Measurements from ENCODE around the gene UNCX.

Gene UNCX

DNA sequence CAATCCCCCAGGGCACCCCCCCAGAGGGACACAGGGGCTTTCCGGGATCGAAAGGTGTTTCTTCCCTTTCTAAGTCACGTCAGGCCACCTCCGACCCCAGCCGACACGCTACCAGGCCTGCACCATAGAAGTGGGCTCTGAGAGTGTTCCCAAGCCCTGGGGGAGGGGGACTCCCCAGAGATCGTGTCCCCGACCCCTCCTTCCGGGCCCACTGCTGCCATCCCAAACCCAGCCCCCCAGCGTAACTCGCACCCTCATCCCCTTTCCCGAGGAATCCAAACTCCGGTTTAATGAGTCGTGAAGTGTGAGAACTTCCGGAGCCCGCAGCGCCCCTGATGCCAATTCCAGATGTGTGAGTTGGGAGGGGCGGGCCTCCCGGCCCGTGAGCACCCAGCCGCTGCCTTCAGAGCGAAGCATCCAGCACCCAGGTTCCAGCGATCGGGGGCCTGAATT lies 11.3 kb downstream of the UNCX start:
- DNase-seq (ENCODE audit: low read depth, low spot score) = no peak

DNA sequence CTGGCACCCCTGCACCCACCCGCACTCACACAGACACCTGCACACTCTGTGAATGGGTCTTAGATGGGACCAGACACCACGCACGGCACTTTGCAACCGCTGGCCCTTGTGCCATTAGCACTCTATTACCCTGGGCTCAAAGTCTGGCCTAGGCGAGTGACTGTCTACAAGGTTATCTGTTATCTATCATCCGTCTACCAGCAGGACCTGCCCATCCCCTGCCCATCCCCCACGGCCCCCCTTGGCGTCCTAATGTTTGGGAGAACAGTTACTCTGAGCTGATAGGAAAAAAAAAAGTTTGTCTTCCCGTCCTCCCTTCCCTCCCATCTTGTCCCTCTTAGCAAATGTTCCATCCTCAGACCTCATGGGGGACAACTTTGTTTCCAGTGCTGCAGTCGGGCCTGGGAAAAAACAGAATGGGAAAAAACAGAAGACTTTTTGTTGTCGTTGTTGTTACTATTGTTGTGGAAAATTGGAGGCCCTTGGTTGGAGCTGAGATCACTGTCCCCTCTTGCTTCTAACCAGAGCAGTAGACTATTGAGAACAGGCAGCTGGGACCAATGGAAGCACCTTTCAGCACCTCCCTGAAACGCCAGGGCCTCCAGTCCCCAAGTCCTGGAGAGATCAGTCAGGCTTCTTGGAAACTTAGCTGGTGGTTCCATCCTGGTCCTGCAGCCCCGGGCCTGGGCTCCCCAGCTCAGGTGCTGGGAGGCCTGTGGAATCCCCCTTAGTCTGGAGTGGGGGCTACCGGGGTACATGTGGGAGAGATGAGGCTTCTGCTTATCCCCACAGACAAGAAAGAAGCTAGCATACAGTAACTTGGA lies 12.2 kb downstream of the UNCX start:
- DNase-seq (ENCODE audit: low read depth, low spot score) = no peak

DNA sequence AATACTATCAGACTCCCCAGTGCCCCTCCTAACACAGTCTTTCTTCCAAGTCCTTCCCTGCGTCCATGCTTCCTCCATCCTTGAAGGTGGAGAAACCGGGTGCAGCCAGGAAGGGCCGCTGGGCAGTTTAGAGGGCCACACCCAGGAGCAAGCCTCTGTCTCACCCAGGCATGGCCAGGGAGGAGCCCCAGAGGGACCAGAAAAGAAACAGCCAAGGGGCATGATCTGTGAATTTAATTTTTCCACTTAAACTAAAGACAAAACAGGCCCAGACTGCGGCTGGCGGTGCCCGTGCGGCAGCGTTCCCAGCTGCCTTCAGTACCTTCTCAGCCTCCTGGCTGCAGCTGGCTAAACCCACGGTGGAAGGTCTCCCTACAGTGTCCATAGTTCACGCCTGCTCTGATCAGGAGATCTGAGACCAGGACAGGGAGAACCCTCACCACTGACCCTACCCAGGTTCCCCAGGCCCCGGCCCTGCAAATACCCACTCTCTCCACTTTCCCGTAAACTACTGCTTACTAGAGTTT lies 12.9 kb downstream of the UNCX start:
- DNase-seq (ENCODE audit: low read depth, low spot score) = no peak

DNA sequence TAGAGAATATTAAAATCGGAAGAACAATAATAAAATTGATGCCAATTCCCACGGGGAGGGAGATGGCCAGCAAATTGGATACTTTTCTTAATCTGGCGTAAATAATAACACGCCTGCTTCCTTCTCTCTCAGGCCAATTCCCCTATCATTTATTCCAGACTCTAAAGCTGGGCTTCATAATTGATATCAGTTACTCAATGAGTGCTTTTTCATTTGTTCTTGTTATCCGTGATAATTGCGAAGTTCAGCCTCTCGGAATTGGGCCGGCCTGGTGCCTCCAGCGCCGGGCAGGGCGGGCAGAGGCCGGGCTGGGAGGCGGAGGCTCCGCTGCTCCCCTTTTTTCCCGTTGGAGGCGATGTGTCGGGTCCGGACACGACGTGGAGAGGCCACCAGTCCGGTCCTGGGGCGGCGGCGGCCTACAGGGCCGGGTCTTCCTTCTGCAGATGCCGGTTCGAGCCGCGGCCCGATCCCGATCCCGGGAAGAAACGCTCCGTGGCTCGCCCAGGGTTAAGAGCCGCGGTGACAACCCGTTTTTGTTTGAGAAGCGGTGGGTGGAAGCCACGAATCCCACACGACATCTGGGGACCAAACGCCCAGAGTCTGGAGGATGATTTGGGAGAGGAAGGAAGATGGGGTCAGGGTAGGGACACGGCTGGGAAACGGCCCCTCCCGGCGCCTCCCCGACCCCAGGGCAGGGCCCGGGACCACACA lies 13.6 kb downstream of the UNCX start:
- no peak for DNase-seq (ENCODE audit: low read depth, low spot score)

DNA sequence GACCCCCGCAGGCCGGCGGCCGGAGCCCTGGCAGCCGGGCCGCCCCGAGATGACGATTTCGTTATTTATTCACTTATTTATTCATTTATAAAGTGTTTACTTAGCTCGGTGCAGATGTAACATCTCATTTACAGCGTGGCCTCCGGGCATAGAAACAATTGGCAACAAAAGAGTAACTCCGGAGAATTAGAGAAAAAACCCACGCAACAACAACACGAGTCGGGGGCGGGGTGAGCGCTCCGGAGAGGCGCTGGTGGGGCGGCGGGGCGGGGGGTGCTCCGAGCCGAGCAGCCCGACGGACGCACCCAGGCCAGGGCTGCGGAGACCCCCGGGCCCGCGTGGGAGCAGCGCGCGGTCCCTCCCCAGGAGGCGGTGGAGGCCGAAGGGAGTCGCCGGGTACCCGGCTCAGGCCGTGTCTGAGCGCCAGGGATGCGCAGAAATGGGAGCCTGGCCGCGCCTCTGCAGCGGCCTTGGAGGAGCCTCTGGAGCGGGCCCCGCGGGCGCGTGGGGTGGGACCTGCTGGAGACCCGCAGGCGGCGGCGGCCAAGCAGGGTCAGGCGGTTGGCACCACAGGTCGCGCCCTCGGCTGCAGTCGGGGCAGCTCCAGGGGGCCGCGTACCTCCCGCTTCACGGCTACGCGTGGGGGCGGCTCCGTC lies 14.3 kb downstream of the UNCX start:
- DNase-seq (ENCODE audit: low read depth, low spot score) = no peak

DNA sequence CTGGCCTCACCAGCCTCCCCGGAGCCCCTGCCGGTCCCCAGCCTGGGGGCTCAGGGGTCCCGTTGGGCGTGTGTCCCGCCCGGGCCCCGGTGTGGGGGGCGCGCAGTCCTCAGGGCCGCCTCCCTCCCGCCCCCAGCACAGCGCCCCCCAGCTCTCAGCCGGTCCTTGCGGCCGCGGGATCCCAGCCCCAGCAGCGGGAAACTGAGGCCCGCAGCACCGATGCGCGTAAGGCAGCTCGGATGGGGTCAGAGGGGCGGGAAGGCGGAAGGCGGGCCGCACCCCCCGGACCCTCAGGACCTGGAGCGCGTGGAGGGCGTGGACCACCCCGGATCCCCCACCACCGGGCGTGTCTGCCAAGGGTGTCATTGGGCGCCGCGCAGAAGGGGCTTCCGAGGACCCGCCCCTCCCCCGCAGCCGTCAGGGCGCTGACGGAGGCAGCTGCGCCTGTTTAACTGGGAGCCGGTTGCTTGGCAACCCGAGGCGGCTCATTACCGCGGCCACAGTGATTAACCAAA lies 14.9 kb downstream of the UNCX start:
- DNase-seq (ENCODE audit: low read depth, low spot score) = no peak

DNA sequence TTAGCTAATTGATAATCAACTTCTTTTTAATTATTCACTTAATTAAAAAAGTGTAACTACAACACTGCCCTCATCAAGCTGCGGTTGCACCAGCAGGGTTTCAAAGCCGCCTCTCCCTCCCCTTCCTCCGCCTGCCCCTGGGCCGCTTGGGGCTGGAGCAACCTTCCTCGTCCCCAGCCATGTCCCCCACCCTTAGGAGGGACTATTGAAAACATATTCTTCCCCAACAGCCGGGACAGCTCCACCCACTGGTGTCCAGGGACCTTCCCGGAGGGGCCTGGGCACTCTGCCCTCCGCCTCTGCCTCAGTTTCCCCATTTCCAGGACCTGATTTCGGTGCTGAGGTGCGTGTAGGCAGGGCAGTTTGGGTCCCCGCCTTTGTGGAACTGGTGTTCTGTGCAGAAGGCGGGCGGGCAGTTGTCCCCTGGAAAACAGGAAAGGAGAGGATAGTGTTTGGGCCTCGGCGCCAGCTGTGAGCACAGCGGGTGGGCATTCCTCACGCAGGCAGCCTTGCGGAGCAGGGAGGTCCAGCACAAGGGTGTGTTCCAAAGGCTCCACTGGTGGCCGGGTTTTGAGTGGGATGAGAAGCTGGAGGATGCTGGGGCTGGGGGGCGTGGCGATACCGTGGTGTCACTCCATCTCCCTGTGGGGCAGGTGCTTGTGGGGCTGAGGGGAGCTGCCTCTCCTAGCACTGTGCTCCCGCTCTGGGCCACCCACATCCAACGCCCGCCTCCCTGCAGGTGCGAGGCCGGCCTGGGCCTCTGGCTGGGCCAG lies 15.7 kb downstream of the UNCX start:
- DNase-seq (ENCODE audit: low read depth, low spot score) = no peak

DNA sequence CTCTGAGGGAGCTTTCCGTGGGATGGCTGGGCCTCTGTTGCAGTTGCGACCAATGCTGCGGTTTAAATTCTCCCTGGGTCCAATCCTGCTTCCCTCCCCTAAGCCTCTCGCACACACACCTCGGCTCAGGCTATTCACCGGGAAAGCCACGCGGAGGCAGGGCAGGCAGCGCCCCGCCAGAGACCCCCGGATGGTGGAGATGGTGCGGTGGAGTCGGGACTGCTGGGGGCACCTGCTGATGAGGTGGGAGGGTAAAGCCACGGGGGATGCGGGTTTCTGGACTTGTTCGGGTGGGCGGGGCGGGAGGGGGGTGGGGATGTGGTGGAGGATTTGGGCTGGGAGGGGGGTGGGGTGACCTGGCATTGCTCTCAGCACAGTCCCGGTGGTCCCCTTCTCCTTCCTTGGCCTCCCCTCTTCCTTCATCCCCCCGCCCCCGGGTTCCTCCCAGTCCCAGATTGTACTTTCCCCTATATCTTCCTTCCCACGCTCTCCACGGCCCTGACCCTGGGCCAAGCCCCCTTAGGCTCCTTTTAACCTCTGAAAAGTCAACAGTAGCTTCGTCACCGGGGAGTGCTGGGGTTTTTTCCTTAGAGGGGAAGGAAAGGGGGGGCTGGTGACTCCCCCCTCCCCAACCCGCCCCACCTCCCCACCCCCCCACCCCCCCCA lies 16.4 kb downstream of the UNCX start:
- DNase-seq (ENCODE audit: low read depth, low spot score) = no peak

DNA sequence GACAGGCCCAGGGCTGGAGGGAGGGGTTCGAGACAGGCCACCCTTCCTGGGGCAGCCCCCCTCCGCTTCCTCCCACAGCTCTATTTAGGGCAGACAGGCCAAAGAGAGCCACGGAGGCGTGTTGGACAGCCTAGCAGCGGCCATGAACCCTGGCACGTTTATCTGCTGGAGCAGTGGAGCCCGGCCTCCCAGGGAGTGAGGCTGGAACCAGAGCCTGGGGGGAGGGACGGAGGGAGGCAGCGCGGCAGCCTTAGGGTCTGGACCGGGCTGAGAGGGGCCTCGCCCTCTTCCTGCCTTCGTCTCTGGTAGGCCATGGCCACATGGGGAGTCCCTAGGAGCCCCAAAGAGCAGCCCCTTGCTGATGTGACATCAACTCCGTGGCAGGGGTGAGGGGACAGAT lies 17.1 kb downstream of the UNCX start:
- no peak for DNase-seq (ENCODE audit: low read depth, low spot score)

DNA sequence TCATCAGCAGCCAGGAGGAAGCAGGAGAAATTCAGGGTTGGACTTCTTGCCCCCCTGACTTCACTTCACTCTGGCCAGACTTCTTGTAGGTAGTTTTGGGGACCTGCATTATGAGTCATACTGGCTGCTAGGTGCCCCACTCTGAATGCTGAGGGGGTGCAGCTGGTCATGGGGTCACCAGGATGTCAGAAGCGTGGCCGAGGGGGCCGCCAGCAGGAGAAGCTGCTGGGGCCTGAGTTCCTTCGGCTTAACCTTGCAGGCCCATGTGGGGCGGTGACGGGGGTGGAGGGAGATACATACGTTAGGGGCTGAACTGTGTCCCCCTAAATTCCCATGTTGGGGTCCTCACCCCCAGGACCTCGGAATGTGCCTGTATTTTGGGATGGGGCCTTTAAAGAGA lies 18.2 kb downstream of the UNCX start:
- no peak for DNase-seq (ENCODE audit: low read depth, low spot score)

DNA sequence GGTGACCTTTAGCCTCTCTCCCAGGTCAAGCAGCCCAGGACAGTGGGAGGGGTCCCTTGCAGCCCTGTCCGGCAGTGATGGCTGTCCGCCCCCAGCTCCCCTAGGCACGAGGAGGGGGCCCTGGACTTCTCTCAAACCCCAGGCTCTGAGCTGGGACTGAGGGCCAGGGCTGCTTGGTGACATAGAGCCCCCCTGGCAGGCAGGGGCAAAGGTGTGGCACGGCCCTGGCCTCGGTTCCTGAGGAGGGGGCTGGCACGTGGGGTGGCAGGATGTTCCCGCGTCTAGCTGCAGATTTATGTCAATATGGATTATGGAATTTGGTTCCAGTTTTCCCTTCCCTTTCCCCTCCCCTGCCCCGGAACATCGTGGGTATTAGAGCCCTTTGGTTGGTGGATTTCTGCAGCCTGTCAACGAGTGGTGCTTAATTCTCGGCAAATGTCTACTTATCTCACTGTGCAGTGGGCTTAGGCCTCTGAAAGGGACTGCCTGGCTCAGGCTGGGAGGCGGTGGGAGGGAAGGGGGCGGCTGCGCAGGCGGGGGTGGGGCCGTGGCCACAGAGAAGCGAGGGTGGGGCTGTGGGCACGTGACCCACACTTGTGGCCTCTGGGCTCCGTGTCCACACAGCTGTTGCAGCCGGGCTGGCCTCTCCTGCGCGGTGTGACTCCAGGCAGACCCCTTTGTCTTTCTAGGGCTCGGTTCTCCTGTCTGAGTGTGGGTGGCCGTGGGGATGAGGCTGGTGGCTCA lies 19.3 kb downstream of the UNCX start:
- no peak for DNase-seq (ENCODE audit: low read depth, low spot score)

DNA sequence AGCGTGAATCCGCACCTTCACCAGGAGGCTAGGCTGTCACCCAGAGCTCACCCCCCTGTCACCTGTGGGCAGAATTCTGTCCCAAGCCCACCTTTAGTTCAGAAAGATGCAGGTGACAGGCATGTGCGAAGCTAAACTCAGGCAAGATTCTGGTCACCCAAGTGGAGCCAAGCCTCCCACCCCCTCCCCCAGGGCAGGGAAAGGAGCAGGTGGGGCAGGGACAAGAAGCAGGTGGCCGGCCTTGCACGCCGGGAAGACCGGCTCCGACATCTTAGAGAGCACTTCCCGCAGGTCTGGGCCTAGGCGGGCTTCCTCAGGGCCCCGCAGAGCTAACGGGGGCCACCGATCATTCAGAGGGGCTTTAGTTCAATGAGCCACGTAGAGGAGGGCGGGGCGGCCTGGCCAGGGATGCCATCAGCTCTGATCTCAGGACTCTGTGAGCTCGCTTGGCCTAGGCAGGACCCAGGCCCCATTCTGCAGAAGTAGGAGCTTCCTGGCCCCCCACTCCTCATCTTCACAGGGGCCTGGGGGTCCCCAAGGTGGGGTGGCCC lies 19.9 kb downstream of the UNCX start:
- no peak for DNase-seq (ENCODE audit: low read depth, low spot score)

DNA sequence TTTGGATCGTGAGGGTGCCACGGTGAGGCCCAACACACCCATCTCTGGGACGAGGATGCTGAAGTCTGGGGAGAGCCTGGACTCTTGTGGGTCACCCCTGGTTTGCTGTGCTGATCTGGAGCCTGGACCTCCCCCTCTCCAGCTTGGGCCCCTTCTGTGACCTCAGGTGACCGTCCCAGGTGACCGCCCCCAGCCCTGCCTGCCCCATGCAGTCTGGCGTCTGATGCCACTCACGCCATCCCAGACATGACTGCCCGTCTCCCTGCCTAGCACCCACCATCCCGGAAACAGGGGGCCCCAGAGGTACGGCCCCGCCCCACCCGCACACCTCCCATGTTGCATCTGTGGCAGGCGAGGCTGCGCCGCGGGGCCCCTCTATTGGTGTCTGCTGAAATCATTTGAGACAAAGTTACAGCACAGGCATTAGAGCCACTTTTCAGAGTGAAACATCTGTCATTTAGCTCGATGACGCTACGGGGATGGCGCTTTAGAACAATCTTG lies 21.1 kb downstream of the UNCX start:
- no peak for DNase-seq (ENCODE audit: low read depth, low spot score)

DNA sequence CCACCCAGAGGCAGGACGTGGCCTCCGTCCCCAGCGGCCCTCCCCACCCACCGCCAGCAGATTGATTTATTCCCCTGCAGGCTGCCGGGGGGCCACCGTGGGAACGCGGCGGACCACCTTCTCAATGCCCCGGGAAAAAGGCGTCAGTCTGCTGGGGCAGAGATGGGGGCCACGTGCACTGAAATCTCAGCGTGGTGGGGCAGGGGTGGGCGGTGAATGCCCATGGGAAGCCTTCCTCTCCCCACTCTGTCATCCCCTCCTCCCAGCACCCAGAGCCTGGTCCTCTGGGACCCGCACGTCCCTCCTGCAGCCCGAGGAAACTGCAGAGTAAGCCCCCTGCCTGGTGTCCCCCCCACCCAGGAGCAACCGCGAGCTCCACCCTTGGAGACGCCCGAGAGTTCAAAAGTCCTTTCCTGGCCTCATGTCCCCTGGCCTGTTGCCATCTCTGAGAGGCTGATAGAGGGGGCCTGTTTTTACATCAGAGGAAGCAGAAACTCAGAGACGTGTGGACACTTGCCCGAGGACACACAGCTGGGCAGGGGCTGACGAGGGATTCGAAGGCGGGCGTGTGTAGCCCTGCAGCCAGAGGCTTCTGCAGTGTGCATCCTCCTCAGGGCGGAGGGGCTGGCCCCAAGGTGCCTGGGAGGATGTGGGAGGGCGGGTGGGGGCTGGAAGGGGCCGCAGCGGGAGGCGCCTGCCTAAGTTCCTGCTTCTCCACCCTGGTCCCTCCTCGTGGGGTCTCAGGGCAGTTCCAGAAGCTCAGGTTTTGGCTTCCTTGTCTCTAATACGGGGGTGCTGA lies 21.8 kb downstream of the UNCX start:
- no peak for DNase-seq (ENCODE audit: low read depth, low spot score)

DNA sequence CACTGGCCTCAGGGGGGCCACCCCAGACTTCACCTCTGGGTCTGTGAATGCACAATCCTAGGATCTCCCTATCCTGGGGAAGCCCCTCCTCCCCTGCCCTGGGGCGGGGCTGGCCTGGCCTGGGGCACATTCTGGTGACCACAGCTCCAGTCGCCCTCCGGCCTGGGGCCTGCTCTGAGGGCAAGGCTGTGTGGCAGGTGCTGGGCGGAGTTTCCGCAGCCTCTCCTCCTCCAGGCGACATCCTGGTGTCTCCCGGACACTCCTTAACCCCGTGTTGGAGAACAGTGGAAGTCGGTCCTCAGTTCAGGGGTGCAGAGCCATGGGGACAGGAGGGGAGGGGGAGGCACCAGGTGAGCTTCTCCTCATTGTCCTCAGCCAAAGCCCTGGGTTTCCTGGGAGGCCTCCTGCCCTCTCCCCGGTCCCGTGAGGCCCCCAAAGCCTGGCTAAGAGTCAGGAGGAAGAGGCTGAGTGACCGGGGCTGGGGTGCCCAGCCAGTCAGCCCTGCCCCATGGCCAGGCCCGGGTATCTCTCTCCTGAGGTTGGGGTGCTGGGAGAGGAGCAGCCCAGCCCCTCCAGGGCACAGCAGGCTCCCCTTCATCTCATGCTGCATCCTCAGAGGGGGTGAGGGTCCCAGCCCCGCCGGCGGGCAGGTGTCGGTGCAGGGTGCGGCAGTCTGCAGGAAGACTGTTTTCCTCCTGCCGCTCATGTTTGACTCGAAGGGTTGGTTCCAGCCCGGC lies 22.6 kb downstream of the UNCX start:
- DNase-seq (ENCODE audit: low read depth, low spot score) = no peak

DNA sequence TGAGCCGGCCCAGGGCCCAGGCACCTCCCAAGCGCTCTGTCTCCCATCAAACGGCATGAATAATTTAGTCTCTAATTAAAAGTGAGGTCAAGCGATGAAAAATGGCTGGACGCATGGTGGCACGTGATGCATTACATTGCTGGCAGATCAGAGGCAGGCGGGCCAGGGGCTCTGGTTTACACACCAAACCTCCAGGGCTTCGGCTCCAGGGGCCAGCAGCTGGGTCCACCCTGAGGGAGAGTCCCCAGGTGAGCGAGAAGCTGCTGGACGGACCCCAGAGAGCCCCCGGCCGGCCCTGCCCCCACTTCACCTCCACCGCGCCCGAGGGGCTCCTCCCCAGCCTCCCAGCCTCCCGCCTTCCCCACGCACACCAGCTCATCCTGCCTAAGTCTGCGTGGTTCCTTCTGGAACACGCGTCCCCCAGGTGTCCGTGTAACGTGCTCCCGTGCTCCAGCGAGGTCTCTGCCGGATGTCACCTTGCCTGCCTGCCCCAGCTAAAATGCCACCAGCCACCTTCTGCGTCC lies 23.2 kb downstream of the UNCX start:
- DNase-seq (ENCODE audit: low read depth, low spot score) = no peak

DNA sequence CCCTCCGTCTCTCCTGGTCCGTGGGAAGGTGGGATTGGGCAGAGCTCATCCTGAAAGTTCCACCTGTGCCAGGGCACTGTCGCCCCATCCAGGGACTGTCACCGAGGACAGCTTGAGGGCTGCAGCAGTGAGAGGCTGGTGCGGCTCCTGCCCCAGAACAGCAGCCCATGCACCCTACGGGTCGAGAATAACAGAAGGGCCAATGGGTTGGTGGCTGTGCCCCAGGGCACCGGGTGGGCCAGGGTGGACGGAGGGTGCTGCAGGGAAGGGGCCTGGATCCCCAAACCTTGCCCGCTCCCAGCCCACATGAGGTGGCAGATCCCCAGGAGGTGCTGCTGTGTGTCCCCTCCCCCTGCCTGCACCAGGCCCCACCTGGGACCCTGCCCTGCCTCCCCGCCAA lies 23.9 kb downstream of the UNCX start:
- no peak for DNase-seq (ENCODE audit: low read depth, low spot score)

DNA sequence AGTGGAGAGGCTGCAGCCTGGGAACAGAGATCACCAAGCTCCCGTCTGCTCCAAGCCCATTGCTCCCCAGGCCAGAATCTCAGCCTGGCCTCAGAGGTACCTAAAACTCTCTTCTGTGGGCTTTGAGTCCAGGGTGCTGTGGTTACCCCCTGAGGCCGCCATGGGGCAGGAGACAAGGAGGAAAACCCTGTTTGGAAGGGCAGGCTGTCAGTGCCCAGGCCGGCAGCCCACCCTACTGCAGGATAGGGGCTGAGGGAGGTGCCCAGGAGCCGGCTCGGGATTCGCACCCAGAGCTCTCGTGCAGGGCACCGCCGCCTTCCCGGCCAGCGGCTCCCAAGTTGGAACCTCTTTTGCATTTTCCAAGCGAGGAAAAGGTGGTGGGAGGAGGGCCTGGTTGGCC lies 24.5 kb downstream of the UNCX start:
- no peak for DNase-seq (ENCODE audit: low read depth, low spot score)

Measured in astrocyte of the hippocampus (primary cell).